Fibroblast of skin of right quadriceps (primary cell): ENCODE measurements around the gene KIF18B.

Source experiments
- DNase-seq: peaks from one replicate; pipeline ENCODE4 v3.0.0-alpha.2; 2013

Gene KIF18B

GRCh38 chr17:44947461-44948314, at the start of gene KIF18B:
TSS of gene KIF18B (minus strand) at chr17:44947773. CDS start at chr17:44936344, 11,429 bp downstream.
- peak; percentile 95 for DNase-seq

GRCh38 chr17:44996304-44996703, 48.7 kb upstream of the KIF18B start:
- no peak for DNase-seq

- no peak for DNase-seq
These were observed 47.9 kb upstream of the KIF18B start for GRCh38 chr17:44995436-44996001.

- DNase-seq: no peak
These were observed 44.8 kb upstream of the KIF18B start for GRCh38 chr17:44992242-44992939.

- DNase-seq: no peak
These were observed 43.4 kb upstream of the KIF18B start for GRCh38 chr17:44990994-44991393.

- no peak for DNase-seq
These were observed 42.1 kb upstream of the KIF18B start for GRCh38 chr17:44989552-44990138.

- DNase-seq: no peak
These were observed 40.7 kb upstream of the KIF18B start for GRCh38 chr17:44988044-44988942.

- DNase-seq: no peak
These were observed 36.0 kb upstream of the KIF18B start for GRCh38 chr17:44983563-44983962.

GRCh38 chr17:44982113-44982702, 34.6 kb upstream of the KIF18B start:
- DNase-seq: no peak

- no peak for DNase-seq
These were observed 33.8 kb upstream of the KIF18B start for GRCh38 chr17:44981221-44981968.

- no peak for DNase-seq
These were observed 31.9 kb upstream of the KIF18B start for GRCh38 chr17:44979426-44979995.

GRCh38 chr17:44978807-44979206, 31.2 kb upstream of the KIF18B start:
- no peak for DNase-seq

- DNase-seq: no peak
These were observed 30.4 kb upstream of the KIF18B start for GRCh38 chr17:44977814-44978550.

- DNase-seq: no peak
These were observed 29.5 kb upstream of the KIF18B start for GRCh38 chr17:44977065-44977464.

GRCh38 chr17:44976206-44976605, 28.6 kb upstream of the KIF18B start:
- no peak for DNase-seq

- DNase-seq: peak; percentile 64
These were observed 25.4 kb upstream of the KIF18B start for GRCh38 chr17:44972953-44973352.

- DNase-seq: peak; percentile 57
These were observed 24.4 kb upstream of the KIF18B start for GRCh38 chr17:44971776-44972483.

GRCh38 chr17:44970136-44970741, 22.7 kb upstream of the KIF18B start:
- peak; percentile 24 for DNase-seq
